Umbilical cord (tissue), 2 donors: ENCODE measurements around the gene C6orf47. TPM values are rescaled to one million over a fixed set of nuclear protein-coding genes. Genes with fewer than 3 reads are reported as not detected.
"Not testable (repeated sequence)": the region's sequence is repeated elsewhere in the genome, so short reads cannot be mapped to it uniquely, and the experiment has no call there.

Source experiments
- DNase-seq: peaks from one replicate; pipeline ENCODE4 v3.0.0-alpha.2; 2015; ENCODE audit warnings: low spot score
- total RNA-seq: library from RNA; depleted of rRNA; stranded (reverse); fragments of >200 nt; gene quantifications from one replicate; pipeline ENCODE4 v1.2.3, GENCODE V29; 2014; ENCODE audit warnings: low replicate concordance; ENCODE audit not compliant: insufficient read depth

The C6orf47 gene, protein sequence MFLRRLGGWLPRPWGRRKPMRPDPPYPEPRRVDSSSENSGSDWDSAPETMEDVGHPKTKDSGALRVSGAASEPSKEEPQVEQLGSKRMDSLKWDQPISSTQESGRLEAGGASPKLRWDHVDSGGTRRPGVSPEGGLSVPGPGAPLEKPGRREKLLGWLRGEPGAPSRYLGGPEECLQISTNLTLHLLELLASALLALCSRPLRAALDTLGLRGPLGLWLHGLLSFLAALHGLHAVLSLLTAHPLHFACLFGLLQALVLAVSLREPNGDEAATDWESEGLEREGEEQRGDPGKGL
- total RNA-seq, result 24.1 TPM

DNA sequence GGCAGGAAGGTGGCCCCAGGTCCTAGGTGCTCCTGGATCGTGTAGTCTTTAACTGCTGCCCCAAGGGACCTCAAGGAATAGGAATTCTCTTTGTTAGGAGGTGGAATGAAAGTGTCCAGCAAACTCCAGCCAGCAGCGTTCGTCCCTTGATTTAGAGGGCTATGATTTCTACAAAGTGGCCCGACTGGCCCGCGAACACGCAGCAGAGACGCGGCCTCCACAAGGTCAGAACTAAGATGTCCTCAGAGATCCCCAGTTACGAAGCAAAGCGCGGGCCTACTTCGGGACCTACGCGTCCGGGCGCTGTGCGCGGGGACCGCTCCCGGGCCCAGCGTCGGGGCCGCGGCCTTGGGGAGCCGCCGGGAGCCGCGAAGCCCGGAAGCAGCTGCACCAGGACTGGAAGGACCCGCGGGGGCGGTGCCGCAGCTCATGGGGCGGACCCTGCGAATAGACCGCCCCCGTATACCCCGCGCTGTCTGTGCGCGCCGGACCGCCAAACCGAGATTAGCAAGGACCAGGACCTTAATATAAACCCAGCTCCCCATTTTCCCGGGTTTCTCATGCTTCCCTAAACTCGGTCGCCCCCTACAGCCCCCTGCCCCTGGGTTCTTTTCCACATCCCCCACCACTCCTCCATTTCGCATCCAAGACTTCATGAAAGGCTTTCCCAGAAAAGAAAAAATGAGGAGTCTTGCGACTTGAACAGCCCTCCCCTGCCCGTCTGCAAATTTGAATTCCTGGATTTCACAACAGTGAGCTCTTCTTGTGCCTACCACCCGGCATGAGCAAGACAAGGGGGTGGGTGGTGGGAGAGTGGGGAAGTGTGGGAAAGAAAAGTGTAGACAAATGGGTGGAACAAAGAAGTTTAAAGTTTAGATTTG, at the start of gene C6orf47:
Gene C6orf47 (minus strand): TSS at position 398 of the 881 bp plus-strand sequence. CDS start 831 bp downstream, outside the sequence.
- peak; percentile 91 for DNase-seq

DNA sequence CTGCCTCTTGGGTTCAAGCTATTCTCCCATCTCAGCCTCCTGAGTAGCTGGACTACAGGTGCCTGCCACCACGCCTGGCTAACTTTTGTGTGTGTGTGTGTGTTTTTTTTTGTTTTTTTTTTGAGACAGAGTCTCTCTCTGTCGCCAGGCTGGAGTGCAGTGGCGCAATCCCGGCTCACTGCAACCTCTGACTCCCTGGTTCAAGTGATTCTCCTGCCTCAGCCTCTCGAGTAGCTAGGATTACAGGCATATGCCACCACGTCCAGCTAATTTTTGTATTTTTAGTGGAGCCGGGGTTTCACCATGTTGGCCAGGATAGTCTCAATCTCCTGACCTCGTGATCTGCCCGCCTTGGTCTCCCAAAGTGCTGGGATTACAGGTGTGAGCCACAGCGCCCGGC, 48.6 kb upstream of the C6orf47 start:
- DNase-seq, result not testable (repeated sequence)

DNA sequence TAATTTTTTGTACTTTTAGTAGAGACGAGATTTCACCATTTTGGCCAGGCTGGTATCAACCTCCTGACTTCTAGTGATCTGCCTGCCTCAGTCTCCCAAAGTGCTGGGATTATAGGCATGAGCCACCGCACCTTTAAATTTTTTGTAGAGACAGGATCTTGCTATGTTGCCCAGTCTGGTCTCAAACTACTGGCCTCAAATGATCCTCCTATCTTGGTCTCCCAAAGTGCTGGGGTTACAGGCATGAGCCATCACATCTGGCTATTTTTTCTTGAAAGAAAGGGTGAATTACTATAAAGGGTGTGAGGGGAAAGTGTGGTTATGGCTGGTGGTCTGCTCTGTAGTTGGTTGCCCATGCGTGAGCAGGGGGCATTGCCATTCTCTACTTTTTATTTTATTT, 47.6 kb upstream of the C6orf47 start:
- DNase-seq, result no peak

DNA sequence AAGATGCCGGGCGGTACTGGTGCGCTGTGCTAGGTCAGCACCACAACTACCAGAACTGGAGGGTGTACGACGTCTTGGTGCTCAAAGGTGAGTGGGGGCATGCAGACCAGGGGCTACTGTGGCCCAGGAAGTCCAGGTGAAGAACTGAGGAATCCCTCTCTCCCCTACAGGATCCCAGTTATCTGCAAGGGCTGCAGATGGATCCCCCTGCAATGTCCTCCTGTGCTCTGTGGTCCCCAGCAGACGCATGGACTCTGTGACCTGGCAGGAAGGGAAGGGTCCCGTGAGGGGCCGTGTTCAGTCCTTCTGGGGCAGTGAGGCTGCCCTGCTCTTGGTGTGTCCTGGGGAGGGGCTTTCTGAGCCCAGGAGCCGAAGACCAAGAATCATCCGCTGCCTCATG, 47.1 kb upstream of the C6orf47 start:
- no peak for DNase-seq

DNA sequence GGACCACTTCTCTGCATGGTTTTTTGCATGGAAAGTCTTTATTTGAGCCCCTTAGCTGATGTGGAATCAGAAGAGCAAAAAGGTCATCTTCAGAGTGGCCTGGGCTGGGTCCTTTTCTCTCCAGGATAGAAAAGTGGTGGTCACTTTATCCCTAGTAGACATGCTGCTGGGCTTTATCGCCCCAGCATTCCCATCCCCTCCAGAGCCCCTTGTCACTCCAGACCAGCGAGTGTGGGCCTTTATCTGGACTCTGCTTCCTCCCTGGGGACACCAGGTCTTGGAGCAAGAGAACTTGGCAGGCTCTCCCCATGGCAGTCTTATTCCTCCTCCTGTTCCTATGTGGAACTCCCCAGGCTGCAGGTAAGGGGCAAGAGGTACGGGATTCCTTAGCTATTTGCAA, 46.0 kb upstream of the C6orf47 start, which contains the start of gene LY6G6F:
Gene LY6G6F (plus strand): TSS at position 268 of the 400 bp plus-strand sequence. CDS start 41 bp downstream, at position 309.
- no peak for DNase-seq

DNA sequence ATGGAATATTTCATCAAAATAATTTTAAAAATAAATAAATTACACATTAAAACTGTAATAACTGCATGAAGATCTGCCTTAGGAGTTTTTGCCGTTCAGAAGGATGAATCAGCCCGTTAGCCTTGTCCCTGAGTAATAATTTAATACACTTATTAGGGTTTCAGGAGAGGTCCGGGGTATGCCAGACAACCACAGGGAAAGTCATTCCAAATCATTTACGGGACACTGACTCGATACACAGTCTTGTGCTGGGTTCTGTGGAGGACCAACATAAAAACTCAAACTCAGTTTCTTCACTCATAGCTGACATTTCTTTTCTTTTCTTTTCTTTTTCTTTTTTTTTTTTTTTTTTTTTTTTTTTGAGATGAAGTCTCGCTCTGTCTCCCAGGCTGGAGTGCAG, 45.4 kb upstream of the C6orf47 start:
- no peak for DNase-seq

DNA sequence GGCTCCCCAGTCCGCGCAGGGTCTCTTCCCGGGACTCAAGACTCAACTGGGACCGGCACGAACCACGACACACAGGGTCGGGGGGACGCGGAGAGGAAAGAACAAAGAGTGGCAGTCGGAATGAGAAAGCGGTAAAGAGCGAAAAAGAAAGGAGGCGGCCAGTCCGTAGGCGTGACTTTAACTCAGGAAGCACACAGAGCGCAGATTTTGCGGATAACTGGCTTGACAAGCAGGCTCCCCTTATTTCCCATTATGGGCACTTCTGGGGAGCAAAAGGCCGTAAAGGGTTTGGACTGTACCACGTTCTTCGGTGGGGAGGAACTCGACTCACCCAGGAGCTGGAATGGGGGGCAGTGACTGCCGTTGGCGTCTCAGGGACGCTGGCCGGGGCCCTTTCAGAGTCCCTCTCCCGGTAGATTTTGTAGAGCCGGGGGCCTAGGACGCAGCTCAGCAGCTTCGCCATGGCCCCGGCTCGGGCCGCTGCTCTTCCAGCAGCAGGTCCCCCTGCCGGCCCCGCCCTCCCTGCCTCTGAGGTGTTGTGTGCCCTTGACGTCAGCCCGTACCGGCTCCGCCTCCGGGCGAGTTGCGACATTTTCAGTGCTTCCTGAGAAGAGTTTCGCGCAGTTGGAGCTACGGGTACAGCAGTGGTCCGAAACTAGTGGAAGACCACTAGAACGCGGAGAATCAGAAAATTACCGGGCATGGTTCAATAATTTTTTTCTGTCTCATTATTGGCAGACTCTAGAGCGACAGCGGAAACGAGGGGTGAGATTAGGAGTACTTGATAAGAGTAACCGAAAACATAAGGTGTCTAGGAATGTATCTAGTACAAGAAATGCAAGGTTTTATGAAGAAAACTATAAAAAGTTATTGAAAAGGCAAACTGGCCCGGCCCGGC, 42.5 kb upstream of the C6orf47 start, which contains the start of gene ABHD16A:
Gene ABHD16A (minus strand): TSS at position 506 of the 898 bp plus-strand sequence. CDS start 43 bp downstream, at position 463.
- peak; percentile 99 for DNase-seq

DNA sequence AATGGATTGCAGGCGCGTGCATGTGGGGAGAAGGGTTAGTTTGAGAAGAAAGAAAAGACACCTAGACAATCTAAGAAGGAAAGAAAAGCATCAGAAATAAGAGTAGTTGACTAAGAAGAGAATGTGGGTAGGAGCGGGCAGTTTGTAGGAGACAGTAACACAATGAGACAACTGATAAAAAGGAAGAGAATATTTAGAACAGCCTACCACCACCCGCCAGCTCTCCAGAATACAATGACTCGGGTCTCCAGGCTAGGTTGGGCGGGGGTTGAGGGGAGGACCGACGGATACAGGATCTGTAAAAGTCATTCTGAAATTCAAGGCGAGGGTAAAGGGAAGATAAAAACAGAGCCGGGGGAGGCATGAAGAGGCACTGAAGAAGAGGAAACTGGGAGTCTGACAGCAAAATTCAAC, 41.8 kb upstream of the C6orf47 start:
- no peak for DNase-seq

DNA sequence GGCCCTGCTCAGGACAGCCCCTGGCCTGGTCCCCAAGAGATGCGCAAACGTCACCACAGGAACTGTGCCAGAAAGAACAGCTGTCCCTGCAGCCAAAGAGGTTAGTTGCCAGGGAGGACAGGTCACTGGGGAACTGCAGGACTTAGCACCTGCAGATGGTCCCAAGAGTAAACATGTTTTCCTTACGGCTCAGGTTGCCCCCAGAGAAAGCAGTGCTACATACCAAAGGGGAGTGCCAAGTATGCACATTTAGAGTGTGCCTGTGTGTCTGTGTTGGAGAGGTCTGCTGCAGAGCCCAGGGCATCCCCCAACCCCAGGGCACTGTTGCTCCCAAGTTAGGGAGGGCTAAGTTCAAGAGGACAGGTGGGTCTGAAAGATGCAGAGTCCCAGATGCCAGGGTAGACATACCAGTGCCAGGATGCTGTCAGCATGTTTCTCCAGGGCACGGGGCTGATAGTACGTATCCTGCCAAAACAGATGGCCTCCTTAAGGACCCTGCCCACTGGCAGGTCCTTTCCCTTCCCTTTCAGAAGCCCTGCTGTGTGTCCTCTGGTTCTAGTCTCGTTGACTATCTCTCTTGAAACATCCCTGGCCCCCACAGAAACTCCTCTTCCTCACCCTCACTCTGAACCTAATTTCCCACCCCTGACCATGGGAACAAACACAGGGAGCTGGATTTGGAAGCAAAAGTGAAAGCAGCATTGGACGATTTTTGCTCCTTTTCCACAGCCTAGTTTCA, 41.3 kb upstream of the C6orf47 start:
- no peak for DNase-seq

DNA sequence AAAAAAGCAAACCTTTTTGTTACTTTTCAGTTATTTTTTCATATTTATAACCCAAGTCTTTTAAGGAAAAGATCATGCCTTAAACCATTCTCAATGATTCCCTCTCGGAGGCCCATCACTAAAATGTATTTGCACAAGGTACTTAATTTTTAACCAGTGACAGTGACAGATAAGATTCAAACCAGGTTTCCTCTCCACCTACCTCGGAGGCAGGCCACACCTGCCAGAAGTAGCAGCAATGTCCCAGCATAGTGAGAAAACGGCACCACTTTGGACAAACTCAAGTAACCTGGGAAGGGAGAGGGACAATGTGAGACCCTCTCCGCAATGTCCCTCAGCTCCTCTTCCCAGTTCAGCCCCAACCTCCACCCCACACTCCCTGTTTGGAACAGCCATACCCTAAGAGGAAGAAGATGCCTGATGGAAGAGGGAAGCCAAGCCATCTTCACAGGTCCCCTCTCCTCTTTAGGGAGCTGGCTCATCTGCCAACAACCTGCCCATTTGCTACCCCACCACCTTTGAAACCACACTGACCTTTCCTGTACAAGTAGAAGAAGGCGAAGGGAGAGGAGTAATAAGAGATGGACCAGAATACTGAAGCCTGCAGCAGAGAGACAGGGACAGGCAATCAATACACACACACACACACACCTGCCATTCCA, 40.3 kb upstream of the C6orf47 start:
- DNase-seq, result no peak

DNA sequence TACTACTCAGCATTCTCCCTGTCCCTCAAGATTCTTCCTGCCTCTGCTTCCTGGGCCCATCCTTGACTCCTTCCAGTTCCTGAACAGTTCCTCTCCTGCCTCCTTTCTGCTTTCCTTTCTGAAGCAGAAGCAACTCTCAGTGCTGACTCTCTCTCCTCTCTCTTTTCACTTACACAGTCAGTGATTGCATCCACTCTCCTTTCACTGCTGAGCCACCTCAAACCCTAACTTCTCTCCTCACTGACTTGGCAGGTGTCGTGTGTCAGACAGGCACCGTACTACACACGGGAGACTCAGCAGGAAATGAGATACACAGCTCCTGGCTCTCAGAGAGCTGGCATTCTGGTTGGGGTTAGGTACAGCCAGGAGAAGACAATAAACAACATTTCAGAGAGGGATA, 37.0 kb upstream of the C6orf47 start:
- no peak for DNase-seq

DNA sequence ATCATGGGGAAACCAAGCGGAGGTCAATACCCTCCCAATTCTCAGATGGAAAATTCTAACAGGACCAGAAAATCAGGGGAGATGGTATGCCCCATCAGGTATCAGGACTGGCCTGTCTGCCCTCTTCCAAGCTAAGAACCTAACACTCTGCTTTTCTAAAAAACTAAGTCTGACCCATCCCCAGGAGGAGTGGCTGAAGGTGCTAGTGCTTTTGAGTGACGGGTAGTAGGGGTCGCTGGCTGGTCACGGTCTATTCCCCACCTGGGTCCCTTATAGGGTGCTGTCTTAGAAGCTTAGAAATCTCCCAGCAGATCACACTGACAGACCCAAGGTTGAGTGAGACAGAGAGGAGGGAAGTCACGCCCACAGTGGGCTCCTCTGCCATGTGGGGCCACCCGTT, 33.0 kb upstream of the C6orf47 start:
- no peak for DNase-seq

DNA sequence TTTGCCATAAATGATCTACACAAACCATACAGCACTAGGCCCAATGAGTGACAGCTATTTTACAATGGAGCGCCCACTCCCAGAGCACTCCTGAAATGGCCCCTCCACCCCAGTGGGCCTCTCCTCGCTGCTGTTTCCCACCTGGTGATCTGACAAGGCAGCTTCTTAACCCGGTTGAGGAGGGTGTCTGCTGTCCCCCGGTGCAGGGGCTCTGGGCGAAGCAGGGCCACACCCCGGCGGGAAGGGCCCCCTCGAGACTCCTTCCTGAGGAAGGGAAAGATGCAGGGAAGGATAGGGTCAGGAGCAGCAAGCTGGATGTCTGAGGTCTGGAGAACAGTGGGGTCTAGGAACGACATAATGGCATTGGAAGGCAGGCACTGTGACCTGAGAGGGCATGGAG, 32.3 kb upstream of the C6orf47 start:
- DNase-seq, result no peak

DNA sequence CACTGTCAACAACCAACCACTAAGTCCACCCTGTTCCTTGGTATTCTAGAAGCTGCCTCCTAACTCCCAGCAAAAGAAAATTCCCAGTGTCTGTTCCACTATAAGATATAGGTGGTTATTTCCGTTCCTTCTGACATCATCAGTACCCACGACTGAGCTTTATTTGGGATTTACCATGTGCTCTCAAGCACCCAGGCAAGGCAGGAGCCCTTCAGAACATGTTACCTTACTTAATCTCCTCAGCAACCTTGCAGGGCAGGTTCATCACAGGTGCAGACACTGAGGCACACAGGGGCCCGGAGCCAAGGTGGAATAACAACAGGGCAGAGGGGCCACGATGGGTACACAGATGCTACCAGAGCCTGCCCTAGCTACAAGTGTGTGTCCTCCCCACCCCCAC, 31.8 kb upstream of the C6orf47 start:
- DNase-seq, result no peak

DNA sequence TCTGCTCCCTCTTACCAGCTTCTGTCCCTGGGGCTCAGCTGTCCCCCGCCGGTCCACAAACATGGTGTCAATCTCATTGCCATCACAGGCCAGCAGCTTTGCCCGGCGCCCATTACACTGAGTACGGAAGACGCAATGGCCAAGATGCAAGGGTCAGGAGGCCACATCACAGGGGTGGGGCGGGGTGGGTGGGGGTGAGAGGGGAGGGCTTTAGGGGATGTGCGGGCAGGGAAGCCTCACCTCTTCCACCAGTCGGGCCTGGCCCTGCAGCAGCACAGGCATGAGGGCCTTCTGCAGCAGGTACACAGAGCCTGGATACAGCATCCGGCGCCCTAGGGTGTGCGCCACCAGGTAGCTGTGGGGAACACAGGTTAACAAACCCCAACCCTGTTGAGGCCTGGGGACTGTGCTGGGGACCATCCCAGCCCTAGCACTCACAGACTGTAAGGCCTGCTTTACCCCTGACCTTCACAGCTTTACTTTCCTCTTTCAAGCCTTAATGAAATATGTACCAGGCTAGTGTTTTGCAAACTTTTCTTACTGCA, 31.1 kb upstream of the C6orf47 start:
- no peak for DNase-seq

DNA sequence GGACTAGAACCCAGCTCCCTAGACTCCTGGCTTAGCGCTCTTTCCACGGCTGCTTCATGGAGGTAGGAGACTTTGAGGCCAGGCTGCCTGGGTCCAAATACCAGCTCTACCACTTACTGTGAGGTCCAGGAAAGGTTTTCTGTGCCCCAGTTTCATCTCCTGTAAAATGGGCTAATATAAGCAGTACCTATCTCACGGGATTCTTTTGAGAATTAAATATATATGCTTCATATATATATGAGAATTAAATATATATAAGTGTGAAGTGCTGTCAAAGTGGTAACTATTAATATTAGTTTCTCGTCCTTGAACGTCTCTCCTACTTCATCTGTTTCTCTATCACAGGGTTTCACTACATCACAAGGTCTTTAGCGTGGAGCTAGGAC, 30.5 kb upstream of the C6orf47 start:
- DNase-seq, result no peak

DNA sequence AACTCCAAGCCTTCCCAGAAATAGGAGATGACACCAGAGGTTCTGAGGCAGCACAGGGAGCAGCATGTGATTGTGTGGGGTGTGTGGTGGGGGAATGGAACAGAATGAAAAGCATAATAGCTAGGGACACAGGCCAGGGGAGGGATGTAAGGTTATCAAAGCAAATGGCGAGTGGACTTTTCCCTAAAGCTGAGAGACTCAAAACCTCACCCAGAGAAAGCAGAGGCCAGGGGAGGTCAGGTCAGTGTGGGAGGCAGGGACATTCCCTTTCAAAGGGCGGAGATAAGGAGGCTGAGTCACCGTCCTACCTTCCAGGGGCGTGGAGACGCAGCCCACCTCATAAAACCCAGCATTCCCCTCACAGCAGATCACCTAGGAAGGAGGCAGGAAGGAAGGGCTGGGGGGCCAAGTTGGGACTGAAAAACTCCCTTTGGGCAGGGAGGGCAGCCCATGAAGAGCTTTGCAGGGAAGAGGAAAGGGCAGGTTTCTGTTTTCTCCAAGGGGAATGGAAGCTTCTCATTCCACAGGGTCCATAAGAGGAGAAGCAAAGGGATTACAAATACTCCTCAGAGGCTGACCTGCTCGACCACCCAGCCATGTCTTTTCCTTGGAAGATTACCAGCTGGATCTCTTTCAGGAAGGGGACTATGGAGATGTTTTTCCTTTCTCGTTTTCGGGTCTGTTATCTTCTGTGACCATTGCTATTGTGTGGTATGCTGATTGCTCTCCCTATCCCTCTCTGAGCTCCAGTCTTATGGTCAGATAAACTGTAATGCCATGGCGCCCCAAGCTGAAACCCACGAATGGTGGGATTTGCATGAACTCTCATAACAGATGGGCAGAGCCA, 29.9 kb upstream of the C6orf47 start:
- DNase-seq, result no peak

DNA sequence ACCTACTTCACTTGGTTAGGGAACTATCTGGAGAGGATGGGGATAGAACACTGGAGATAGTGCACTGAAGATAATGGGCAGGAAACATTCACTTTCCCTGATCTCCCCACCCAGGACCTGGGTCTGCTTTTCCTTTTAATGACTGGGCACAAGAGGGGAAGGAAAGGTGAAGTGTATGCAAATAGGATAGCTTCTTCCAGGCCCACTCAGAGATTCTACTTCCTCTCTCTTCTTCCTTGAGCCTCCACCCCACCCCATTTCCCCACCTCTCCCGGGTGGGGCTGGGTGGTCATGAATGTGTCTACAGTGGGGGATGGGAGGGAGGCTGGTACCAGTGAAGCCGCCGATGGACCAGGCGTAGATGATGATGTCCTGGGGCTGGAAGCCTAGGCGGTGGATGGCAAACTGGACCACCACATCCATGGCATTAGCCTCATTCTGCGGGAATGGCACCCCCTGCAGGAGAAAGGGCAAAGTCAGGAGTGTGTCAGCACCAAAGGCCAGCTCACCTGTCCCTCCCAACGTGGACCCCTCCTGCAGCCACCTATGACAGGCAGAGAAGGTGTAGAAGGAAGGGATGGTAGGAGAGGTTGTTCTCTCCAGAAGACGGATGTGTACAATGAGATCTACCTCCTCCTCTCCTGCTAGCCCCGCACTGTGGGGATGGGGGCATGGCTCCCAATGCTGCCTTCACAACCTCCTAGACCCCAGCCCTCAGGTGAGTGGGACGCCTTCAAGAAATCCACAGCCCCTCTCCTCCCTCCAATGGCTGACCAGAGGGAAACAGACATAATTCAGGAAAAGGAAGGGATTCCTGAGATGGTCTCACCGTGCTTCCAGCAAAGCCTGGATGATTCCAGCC, 28.9 kb upstream of the C6orf47 start:
- no peak for DNase-seq
